NCI-H1417 (cell line): ENCODE results near the gene STXBP5.
A peak's percentile ranks its signal among the peaks of the same experiment; 100 is the strongest.

Experiments used
- DNase-seq, 3 experiments: peaks; one replicate each; lab custom pipeline; 2025; lab: John Stamatoyannopoulos, UW

Gene STXBP5

GRCh38 chr6:147178355-147178754 lies 25.9 kb upstream of the STXBP5 start:
- no peak for DNase-seq

GRCh38 chr6:147179809-147180208 lies 24.4 kb upstream of the STXBP5 start:
- no peak for DNase-seq

GRCh38 chr6:147180926-147181325 lies 23.3 kb upstream of the STXBP5 start:
- DNase-seq: no peak

- no peak for DNase-seq
These were observed 19.8 kb upstream of the STXBP5 start for GRCh38 chr6:147184379-147184778.

GRCh38 chr6:147185216-147185615 lies 19.0 kb upstream of the STXBP5 start:
- DNase-seq: no peak

- DNase-seq: no peak
These were observed 13.7 kb upstream of the STXBP5 start for GRCh38 chr6:147190556-147190955.

GRCh38 chr6:147192278-147192911 lies 11.8 kb upstream of the STXBP5 start:
- peak in 1 of 3 experiments; percentile 28 for DNase-seq

- DNase-seq: no peak
These were observed 9.4 kb upstream of the STXBP5 start for GRCh38 chr6:147194652-147195411.

GRCh38 chr6:147195510-147195909 lies 8.7 kb upstream of the STXBP5 start:
- no peak for DNase-seq

- DNase-seq: no peak
These were observed 8.2 kb upstream of the STXBP5 start for GRCh38 chr6:147195987-147196386.

- DNase-seq: no peak
These were observed 3.5 kb upstream of the STXBP5 start for GRCh38 chr6:147200711-147201110.

- DNase-seq: peak; percentile 62 to 90 (median 86)
These were observed 2.2 kb upstream of the STXBP5 start for GRCh38 chr6:147201885-147202515.

GRCh38 chr6:147202516-147203310 lies 1.5 kb upstream of the STXBP5 start:
- DNase-seq: peak; percentile 95 to 99 (median 97)

GRCh38 chr6:147203311-147204059 lies 732 bp upstream of the STXBP5 start:
- peak; percentile 72 to 93 (median 92) for DNase-seq

- DNase-seq: peak in 2 of 3 experiments; percentile 12 to 79
These were observed 660 bp downstream of the STXBP5 start for GRCh38 chr6:147204843-147205311.

GRCh38 chr6:147205690-147206600 lies 1.7 kb downstream of the STXBP5 start:
- DNase-seq: peak in 2 of 3 experiments; percentile 44 to 73

GRCh38 chr6:147207351-147207750 lies 3.1 kb downstream of the STXBP5 start:
- peak in 2 of 3 experiments; percentile 23 to 59 for DNase-seq

GRCh38 chr6:147207837-147208754 lies 3.9 kb downstream of the STXBP5 start:
- DNase-seq: peak in 1 of 3 experiments; percentile 65
